Erythroblast (primary cell): ENCODE measurements around the gene TMEM271.

ENCODE experiments used
- GATA1 ChIP-seq: IDR thresholded peaks from 2 replicates; pipeline ENCODE4 v1.6.1; 2011; ENCODE audit warnings: low read depth, mild to moderate bottlenecking, control low read depth, low read length, moderate library complexity
- POLR2A ChIP-seq: IDR thresholded peaks from 2 replicates; pipeline ENCODE4 v1.6.1; 2011; ENCODE audit warnings: mild to moderate bottlenecking, low read length

- no peak for TF ChIP-seq POLR2A
- TF ChIP-seq GATA1: no peak
These were observed 29.8 kb upstream of the TMEM271 start for GRCh38 chr4:605702-606425.
